HG03039 (cell line): ENCODE results near the gene SLC22A2.
"Not testable (repeated sequence)": the region's sequence is repeated elsewhere in the genome, so short reads cannot be mapped to it uniquely, and the experiment has no call there.

Source experiments
- ATAC-seq: cut with Tn5 transposase; IDR thresholded peaks from one replicate; pipeline ENCODE4 v1.9.1; 2021; ENCODE audit warnings: mild to moderate bottlenecking, moderate library complexity; ENCODE audit not compliant: unreplicated experiment

SLC22A2 gene

GRCh38 chr6:160258346-160259142, at the start of gene SLC22A2:
Gene SLC22A2, minus strand, starts transcription at chr6:160258821. Its CDS starts 64 bp downstream, at chr6:160258757.
- ATAC-seq = no peak

- ATAC-seq = no peak
Observed at GRCh38 chr6:160305926-160306713, 47.5 kb upstream of the SLC22A2 start.

- ATAC-seq = no peak
Observed at GRCh38 chr6:160303806-160304205, 45.2 kb upstream of the SLC22A2 start.

GRCh38 chr6:160302431-160303082, 43.9 kb upstream of the SLC22A2 start:
- not testable (repeated sequence) for ATAC-seq

GRCh38 chr6:160301339-160301738, 42.7 kb upstream of the SLC22A2 start:
- ATAC-seq = no peak

- ATAC-seq = no peak
Observed at GRCh38 chr6:160300076-160300695, 41.6 kb upstream of the SLC22A2 start.

GRCh38 chr6:160299559-160299958, 40.9 kb upstream of the SLC22A2 start:
- no peak for ATAC-seq

GRCh38 chr6:160298121-160298520, 39.5 kb upstream of the SLC22A2 start:
- no peak for ATAC-seq

- ATAC-seq = no peak
Observed at GRCh38 chr6:160297310-160297709, 38.7 kb upstream of the SLC22A2 start.

- no peak for ATAC-seq
Observed at GRCh38 chr6:160293844-160294243, 35.2 kb upstream of the SLC22A2 start.

GRCh38 chr6:160285541-160286105, 27.0 kb upstream of the SLC22A2 start:
- no peak for ATAC-seq

GRCh38 chr6:160284575-160284974, 26.0 kb upstream of the SLC22A2 start:
- ATAC-seq = no peak

GRCh38 chr6:160282444-160282843, 23.8 kb upstream of the SLC22A2 start:
- ATAC-seq = no peak

GRCh38 chr6:160279850-160280249, 21.2 kb upstream of the SLC22A2 start:
- ATAC-seq = no peak

GRCh38 chr6:160278786-160279310, 20.2 kb upstream of the SLC22A2 start:
- ATAC-seq = no peak

GRCh38 chr6:160278311-160278710, 19.7 kb upstream of the SLC22A2 start:
- no peak for ATAC-seq

- ATAC-seq = no peak
Observed at GRCh38 chr6:160277546-160277945, 18.9 kb upstream of the SLC22A2 start.

GRCh38 chr6:160277144-160277543, 18.5 kb upstream of the SLC22A2 start:
- no peak for ATAC-seq

GRCh38 chr6:160276126-160276525, 17.5 kb upstream of the SLC22A2 start:
- no peak for ATAC-seq

GRCh38 chr6:160275511-160276003, 16.9 kb upstream of the SLC22A2 start:
- ATAC-seq = no peak
